Measurements from ENCODE around the gene PTPRM. TPM values are rescaled to one million over a fixed set of nuclear protein-coding genes. Genes with fewer than 3 reads are reported as not detected.
"Not testable (repeated sequence)": the region's sequence is repeated elsewhere in the genome, so short reads cannot be mapped to it uniquely, and the experiment has no call there.

Gene PTPRM
- total and polyA plus RNA-seq, 2 donors (not counting 3 experiments of a cell fraction or from before 2014, with no cell fraction given): 37.4 to 43.7 TPM

- dilution Hi-C loops (cut with MboI; ENCODE audit: extremely low pct_ligation_motif_present, low sequenced_read_pairs); DNase-seq (ENCODE audit: low read depth, low spot score); H3K4me1 ChIP-seq (ENCODE audit: control insufficient read depth, extremely low read depth, insufficient read depth, low read length); BruUV-seq (replicated peaks); H3K4me3 ChIP-seq (replicated peaks in 1 of 3; ENCODE audit: insufficient read depth in 1 of 3, low read depth in 1 of 3, low read length in 3 of 3); POLR2A ChIA-PET; FAIRE-seq; H3K9me1 ChIP-seq (replicated peaks; ENCODE audit: control insufficient read depth, extremely low read depth, insufficient read depth, low read length); H3K4me2 ChIP-seq (ENCODE audit: insufficient read depth, low read length); H4K20me1 ChIP-seq (replicated peaks; ENCODE audit: control insufficient read depth, extremely low read depth, insufficient read depth, low read length); H2AFZ ChIP-seq (ENCODE audit: low read depth, low read length); H3K36me3 ChIP-seq (ENCODE audit: control insufficient read depth in 2 of 2, extremely low read depth in 1 of 2, insufficient read depth in 2 of 2, low read length in 2 of 2); H3K27me3 ChIP-seq (ENCODE audit: control insufficient read depth in 2 of 2, insufficient read depth in 2 of 2, low read length in 2 of 2); H3K79me2 ChIP-seq (ENCODE audit: control insufficient read depth, insufficient read depth, low read length); H3K27ac ChIP-seq (ENCODE audit: insufficient read depth, low read depth, low read length); H3K9ac ChIP-seq (replicated peaks; ENCODE audit: extremely low read depth, insufficient read depth, low read length); intact Hi-C loops (cut with micrococcal nuclease); H3K9me3 ChIP-seq (replicated peaks; ENCODE audit: control insufficient read depth, insufficient read depth, low read length): not testable (repeated sequence)
- CTCF ChIA-PET: interaction anchor here (1.9 kb wide), 1 partner anchor 177 kb away, joined by 4 read pairs; no protein-coding TSS in a partner anchor
These were observed 399.6 kb downstream of the PTPRM start for GRCh38 chr18:7966682-7967081.

GRCh38 chr18:7974200-7974874 lies 407.2 kb downstream of the PTPRM start:
- Histone ChIP-seq H3K9me1 (replicated peaks; ENCODE audit: control insufficient read depth, extremely low read depth, insufficient read depth, low read length) (no peaks in the 10 kb centered on the region), H3K4me1 (ENCODE audit: control insufficient read depth, extremely low read depth, insufficient read depth, low read length) (no peaks in the 10 kb centered on the region), H3K9me3 (replicated peaks; ENCODE audit: control insufficient read depth, insufficient read depth, low read length) (no peaks in the 10 kb centered on the region), H3K79me2 (ENCODE audit: control insufficient read depth, insufficient read depth, low read length) (no peaks in the 10 kb centered on the region), H3K36me3 (ENCODE audit: control insufficient read depth in 2 of 2, extremely low read depth in 1 of 2, insufficient read depth in 2 of 2, low read length in 2 of 2) (no peaks in the 10 kb centered on the region), H3K27me3 (ENCODE audit: control insufficient read depth in 2 of 2, insufficient read depth in 2 of 2, low read length in 2 of 2) (no peaks in the 10 kb centered on the region), H3K4me2 (ENCODE audit: insufficient read depth, low read length) (no peak overlapping the region), H3K4me3 (replicated peaks in 1 of 3; ENCODE audit: insufficient read depth in 1 of 3, low read depth in 1 of 3, low read length in 3 of 3) (no peak overlapping the region), H4K20me1 (replicated peaks; ENCODE audit: control insufficient read depth, extremely low read depth, insufficient read depth, low read length) (no peaks in the 10 kb centered on the region), H3K9ac (replicated peaks; ENCODE audit: extremely low read depth, insufficient read depth, low read length) (no peak overlapping the region), H2AFZ (ENCODE audit: low read depth, low read length) (no peak overlapping the region), H3K27ac (ENCODE audit: insufficient read depth, low read depth, low read length) (no peak overlapping the region)
- dilution Hi-C loops (cut with MboI; ENCODE audit: extremely low pct_ligation_motif_present, low sequenced_read_pairs) (no loop called here), intact Hi-C loops (cut with micrococcal nuclease) (no loop called here)
- no peak for TF ChIP-seq CTCF (IDR thresholded peaks at IDR 0.05; ENCODE audit: extremely low read depth in 1 of 2, insufficient read depth in 1 of 2, low read depth in 1 of 2, low read length in 2 of 2)
- no peak for TF ChIP-seq JUN (IDR thresholded peaks at IDR 0.05; ENCODE audit: borderline replicate concordance, insufficient read depth, insufficient read length, low read depth)
- no peak for TF ChIP-seq FOS (IDR thresholded peaks at IDR 0.05; ENCODE audit: borderline replicate concordance, insufficient read depth, low read length)
- no peak for TF ChIP-seq MAX (IDR thresholded peaks at IDR 0.05; ENCODE audit: insufficient read depth, insufficient read length)
- TF ChIP-seq POLR2AphosphoS5 (IDR thresholded peaks at IDR 0.05; ENCODE audit: insufficient read depth, low read depth, low read length): no peak
- TF ChIP-seq POLR2A (IDR thresholded peaks at IDR 0.05; ENCODE audit: low read depth, low read length): no peak
- TF ChIP-seq EZH2 (IDR thresholded peaks at IDR 0.05; ENCODE audit: borderline replicate concordance, low read depth, low read length, severe bottlenecking): no peak
- TF ChIP-seq MYC (IDR thresholded peaks at IDR 0.05; ENCODE audit: low read depth, low read length): no peak
- TF ChIP-seq GATA2 (IDR thresholded peaks at IDR 0.05; ENCODE audit: insufficient read depth, insufficient read length, low read depth, low read length): no peak
- FAIRE-seq: no peak
- BruUV-seq (replicated peaks): no TSS peak
- POLR2A ChIA-PET: no interaction called here
- DNase-seq (ENCODE audit: low read depth, low spot score): no peak
- CTCF ChIA-PET: no interaction called here

Data from endothelial cell of umbilical vein (primary cell).